Uterine smooth muscle cell (primary cell): ENCODE results near the gene BAZ2A. TPM values are rescaled to one million over a fixed set of nuclear protein-coding genes. Genes with fewer than 3 reads are reported as not detected.

Source experiments
- total RNA-seq: library from RNA; depleted of rRNA; stranded (reverse); fragments of >200 nt; gene quantifications from 2 replicates; pipeline ENCODE4 v1.2.3, GENCODE V29; 2014

Gene BAZ2A
- total RNA-seq: 20.2 and 20.9 TPM in 2 replicates

DNA sequence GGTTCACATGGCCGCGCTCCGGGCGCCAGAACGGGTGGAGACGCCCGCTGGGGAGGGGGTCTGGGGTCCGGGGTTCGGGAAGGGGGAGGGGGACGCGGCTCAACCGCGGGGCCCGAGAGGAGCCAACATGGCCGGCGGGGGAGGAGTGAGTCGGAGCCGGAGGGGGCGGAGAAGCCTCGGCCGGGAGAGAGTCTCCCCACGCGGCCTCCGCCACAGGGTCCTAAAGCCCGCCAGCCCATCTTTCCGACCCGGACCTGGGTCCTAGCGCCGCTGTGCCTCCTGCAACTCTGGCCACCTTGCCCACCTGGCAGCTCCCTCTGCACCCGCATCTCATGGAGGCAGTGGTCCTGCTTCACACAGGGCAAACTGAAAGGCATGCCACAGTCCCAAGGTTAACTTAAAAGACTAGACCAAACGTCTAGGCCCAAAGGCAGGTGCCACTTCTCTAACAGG is at the start of gene BAZ2A:
Gene BAZ2A, minus strand, starts transcription at position 147 of the 453 bp plus-strand sequence. CDS start 12,796 bp downstream, outside the sequence.

DNA sequence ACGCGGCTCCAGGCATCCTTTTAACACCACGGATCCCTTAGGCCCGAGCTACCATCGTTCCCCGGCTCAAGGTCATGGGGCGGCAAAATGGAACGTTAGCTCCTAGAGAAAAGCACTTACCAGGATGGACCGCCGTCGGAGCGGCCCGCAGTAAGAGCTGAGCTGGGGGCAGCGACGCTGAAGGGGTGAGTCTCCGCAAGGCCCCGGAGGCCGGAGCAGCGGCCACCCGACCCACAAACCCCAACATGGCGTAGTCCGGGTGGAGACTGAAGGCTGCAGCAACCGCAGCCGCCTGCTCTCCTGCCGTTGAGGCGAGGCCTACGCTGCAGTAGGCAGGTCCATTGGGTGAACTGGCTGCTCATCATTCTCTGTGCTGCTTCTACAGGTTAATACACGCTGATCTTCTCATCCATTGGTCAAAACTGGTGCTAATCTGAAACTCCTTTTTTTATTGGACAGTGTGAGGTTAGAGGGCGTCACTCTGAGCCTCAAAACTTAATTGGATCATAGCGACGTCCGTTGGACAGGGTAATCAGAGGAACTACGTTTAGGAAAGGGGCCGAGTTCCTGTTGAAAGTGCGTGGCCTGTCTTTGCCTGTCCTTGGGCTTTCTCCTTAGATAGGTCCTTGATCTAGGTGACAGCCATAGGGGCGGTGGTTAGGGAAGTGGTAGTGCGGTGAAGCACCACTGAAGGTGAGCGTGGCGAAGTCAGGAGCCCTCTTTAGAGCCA is 15.8 kb upstream of the BAZ2A start, which contains the start of gene ATP5F1B:
Gene ATP5F1B, minus strand, starts transcription at position 268 of the 730 bp plus-strand sequence. Its CDS starts 21 bp downstream, at position 247.

Other genes with a start within 250 kb of the BAZ2A start
- 12.1 and 31.5 TPM in 2 replicates for gene TIMELESS, start 180.9 kb downstream of the BAZ2A start, total RNA-seq
- gene MIP, start 175.7 kb downstream of the BAZ2A start, total RNA-seq: not detected in 2 replicates
- gene SPRYD4, start 161.7 kb downstream of the BAZ2A start, total RNA-seq: 1.5 and 1.7 TPM in 2 replicates
- 0.22 and 0.25 TPM in 2 replicates for gene GLS2, start 142.2 kb downstream of the BAZ2A start, total RNA-seq
- gene RBMS2, start 108.5 kb downstream of the BAZ2A start, total RNA-seq: 6.8 and 8.6 TPM in 2 replicates
- 483 and 651 TPM in 2 replicates for gene ATP5F1B, start 15.7 kb upstream of the BAZ2A start, total RNA-seq
- gene PTGES3, start 58.0 kb upstream of the BAZ2A start, total RNA-seq: 68.5 and 104 TPM in 2 replicates
- 1,021 and 1,089 TPM in 2 replicates for gene NACA, start 95.0 kb upstream of the BAZ2A start, total RNA-seq
- gene PRIM1, start 122.0 kb upstream of the BAZ2A start, total RNA-seq: 9.5 and 29.7 TPM in 2 replicates
- 2.8 and 22.1 TPM in 2 replicates for gene HSD17B6, start 133.0 kb upstream of the BAZ2A start, total RNA-seq